ENCODE data around the gene IFFO2. TPM values are rescaled to one million over a fixed set of nuclear protein-coding genes. Genes with fewer than 3 reads are reported as not detected.

IFFO2 gene
- total and polyA plus RNA-seq, 2 of the 8 experiments (the other 6 are each of a cell fraction or from before 2014, with no cell fraction given): 6.6 to 10.4 TPM

DNA sequence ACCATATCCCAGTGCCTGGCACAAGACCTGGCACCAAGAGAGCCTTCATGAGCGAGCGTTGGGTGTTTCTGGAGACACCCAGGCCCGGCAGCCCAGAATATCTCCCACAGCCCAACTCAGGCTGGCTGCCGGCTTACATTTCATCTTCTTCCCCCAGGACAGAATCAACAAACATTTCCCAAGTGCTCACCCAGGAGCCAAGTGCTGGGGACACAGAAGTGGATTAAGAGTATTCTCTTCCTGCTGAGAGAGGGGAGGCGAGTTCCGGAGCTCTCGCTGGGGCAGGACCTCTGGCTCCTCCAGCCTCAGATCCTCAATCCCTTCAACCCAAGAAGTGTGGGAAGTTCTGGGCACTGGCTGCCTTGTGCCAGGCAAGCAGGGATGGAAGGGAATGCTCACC, 23.6 kb downstream of the IFFO2 start (continued):
- TF ChIP-seq, protein P1, sequence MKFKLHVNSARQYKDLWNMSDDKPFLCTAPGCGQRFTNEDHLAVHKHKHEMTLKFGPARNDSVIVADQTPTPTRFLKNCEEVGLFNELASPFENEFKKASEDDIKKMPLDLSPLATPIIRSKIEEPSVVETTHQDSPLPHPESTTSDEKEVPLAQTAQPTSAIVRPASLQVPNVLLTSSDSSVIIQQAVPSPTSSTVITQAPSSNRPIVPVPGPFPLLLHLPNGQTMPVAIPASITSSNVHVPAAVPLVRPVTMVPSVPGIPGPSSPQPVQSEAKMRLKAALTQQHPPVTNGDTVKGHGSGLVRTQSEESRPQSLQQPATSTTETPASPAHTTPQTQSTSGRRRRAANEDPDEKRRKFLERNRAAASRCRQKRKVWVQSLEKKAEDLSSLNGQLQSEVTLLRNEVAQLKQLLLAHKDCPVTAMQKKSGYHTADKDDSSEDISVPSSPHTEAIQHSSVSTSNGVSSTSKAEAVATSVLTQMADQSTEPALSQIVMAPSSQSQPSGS (IDR thresholded peaks at IDR 0.05; ENCODE audit: low read length): no peak
- no peak for TF ChIP-seq RFX5 (IDR thresholded peaks at IDR 0.05; ENCODE audit: borderline replicate concordance, low read depth, low read length)
- no peak for TF ChIP-seq SP1 (IDR thresholded peaks at IDR 0.05; ENCODE audit: low read depth, low read length)
- no peak for TF ChIP-seq BCL11A (IDR thresholded peaks at IDR 0.05; ENCODE audit: low read depth in 2 of 2, low read length in 2 of 2)
- TF ChIP-seq KDM1A (IDR thresholded peaks at IDR 0.05; ENCODE audit: borderline replicate concordance, low read length): no peak
- TF ChIP-seq CBX5 (IDR thresholded peaks at IDR 0.05; ENCODE audit: low read depth, low read length): no peak
